Activated T-helper 9 cell treated with anti-CD3 and anti-CD28 coated beads, Interleukin-2, amount 50 U/mL, for 16 hours (primary cell): ENCODE measurements around the gene NBL1.

Experiments used
- DNase-seq: peaks from one replicate; pipeline ENCODE4 v3.0.0-alpha.2; 2020; ENCODE audit warnings: low read depth

Gene NBL1, protein sequence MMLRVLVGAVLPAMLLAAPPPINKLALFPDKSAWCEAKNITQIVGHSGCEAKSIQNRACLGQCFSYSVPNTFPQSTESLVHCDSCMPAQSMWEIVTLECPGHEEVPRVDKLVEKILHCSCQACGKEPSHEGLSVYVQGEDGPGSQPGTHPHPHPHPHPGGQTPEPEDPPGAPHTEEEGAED

DNA sequence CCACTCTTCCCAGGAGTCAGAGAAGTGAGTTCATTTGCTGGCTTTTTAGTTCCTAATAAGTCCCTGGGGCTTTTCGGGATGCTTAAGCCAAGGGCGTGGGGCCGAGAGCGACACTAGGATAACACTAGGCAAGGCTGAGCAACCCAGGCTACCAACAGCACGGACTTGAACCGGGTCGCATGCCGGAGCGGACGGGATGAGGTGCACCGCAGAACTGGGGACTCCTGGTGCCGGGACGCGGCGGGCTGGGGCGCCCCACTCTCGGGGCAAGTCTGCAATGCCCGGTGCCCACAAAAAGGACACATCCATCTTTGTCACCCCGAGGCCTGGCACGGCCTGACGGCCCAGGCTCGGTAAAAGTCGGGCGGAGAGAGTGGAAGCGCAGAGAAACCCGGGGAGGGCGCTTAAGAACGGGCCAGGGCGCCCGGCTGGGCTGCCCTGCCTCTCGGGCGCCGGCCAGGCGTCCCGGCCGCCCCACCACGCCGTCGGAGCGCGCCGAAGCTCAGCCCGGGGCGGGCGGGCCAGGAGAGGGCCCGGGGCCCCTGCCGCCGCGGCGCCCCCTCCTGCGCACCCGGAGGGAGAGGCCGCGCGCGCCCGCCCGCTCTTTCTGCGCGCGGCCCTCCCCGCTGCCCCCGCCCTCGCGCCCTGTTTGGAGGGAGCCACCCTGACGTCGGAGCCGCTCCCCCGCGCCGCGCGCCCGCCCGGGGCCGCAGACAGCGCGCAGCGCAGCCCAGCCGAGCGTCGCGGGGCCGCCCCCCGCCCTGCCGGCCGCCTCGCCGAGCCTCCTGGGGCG is at the start of gene NBL1:
NBL1 (plus strand) TSS at position 710 of the 793 bp plus-strand sequence. CDS start 10,720 bp downstream, outside the sequence.
- peak; percentile 61 for DNase-seq

DNA sequence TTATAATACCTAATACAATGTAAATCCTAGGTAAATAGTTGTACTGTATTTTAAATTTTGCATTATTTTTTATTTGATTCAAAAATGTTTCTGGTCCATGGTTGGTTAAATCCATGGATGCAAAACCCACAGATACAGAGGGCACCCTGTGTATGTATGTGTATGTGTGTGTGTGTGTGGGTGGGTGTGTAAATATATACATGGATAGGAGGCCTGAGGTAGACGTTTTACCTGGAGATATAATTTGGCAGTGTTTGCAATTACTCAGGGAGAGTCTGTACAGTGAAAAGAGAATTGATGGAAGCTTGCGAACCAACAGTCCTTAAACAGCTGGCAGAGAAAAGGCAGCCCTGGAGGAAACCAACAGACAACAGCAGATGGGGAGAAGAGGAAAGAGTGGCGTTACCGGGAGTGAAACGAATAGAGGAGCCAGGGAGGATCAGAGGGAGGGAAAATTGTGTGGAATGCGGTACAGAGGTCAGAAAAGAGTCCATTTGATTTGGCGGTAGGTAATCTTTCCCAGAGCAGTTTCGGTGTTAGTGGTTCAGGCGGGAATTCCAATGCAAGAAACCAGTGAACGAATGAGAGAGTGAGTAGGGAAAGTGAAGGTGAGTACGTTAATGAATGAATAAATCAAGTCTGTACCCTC is 47.9 kb upstream of the NBL1 start:
- no peak for DNase-seq

GRCh38 chr1:19596714-19597495 is 47.2 kb upstream of the NBL1 start:
- peak; percentile 93 for DNase-seq

GRCh38 chr1:19597496-19598309 is 46.4 kb upstream of the NBL1 start:
- no peak for DNase-seq

GRCh38 chr1:19599810-19600209 is 44.3 kb upstream of the NBL1 start:
- no peak for DNase-seq

- no peak for DNase-seq
Observed at GRCh38 chr1:19602486-19602885, 41.6 kb upstream of the NBL1 start.

DNA sequence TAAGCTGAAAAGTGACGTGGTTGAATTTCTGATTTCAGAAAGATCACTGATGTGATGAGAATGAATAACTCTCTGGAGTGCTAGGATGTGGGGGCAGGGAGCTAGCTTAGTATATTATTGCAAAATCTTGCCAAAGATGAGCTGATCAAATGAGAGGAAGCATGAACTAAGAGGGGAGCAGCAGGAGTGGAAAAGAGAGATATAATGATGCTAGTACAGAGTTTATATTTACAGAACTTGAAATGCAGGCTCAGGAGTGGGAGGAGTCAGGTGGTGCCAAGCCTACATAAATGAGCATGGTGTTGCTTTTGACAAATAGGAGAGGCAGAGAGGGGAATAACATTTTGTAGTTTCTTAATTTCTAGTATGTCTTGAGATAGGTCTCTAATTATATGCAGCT is 38.1 kb upstream of the NBL1 start:
- no peak for DNase-seq

GRCh38 chr1:19606817-19607642 is 37.1 kb upstream of the NBL1 start:
- DNase-seq, result peak; percentile 9

DNA sequence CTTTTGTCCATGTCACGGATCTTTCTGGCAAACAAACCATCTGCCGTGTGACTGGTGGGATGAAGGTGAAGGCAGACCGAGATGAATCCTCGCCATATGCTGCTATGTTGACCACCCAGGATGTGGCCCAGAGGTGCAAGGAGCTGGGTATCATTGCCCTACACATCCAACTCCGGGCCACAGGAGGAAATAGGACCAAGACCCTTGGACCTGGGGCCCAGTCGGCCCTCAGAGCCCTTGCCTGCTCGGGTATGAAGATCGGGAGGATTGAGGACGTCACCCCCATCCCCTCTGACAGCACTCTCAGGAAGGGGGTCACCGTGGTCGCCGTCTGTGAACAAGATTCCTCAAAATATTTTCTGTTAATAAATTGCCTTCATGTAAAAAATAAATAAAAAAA is 35.9 kb upstream of the NBL1 start:
- no peak for DNase-seq

GRCh38 chr1:19610282-19610981 is 33.7 kb upstream of the NBL1 start:
- no peak for DNase-seq

- no peak for DNase-seq
Observed at GRCh38 chr1:19612530-19612929, 31.6 kb upstream of the NBL1 start.

GRCh38 chr1:19613171-19613703 is 30.9 kb upstream of the NBL1 start:
- DNase-seq, result no peak

GRCh38 chr1:19615438-19615837 is 28.7 kb upstream of the NBL1 start:
- no peak for DNase-seq

- no peak for DNase-seq
Observed at GRCh38 chr1:19616489-19616888, 27.6 kb upstream of the NBL1 start.

DNA sequence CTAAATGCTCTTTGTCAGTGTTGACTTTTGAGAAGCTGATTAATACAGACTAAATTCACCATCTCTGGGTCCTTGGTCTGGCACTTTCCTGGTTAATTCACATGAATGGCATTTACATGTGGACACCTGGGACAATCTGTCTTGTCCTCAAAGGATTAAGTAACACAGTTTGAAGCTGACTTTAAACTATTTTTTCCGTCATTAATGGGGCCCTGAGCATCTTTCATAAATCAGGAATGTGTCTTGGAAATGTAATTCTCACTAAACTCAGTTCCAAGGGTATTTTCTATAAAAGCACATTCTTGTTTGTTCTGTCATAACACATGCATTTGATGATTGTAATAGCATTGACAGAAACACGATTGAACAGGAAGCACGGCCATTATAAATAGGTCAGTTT is 26.7 kb upstream of the NBL1 start:
- no peak for DNase-seq

DNA sequence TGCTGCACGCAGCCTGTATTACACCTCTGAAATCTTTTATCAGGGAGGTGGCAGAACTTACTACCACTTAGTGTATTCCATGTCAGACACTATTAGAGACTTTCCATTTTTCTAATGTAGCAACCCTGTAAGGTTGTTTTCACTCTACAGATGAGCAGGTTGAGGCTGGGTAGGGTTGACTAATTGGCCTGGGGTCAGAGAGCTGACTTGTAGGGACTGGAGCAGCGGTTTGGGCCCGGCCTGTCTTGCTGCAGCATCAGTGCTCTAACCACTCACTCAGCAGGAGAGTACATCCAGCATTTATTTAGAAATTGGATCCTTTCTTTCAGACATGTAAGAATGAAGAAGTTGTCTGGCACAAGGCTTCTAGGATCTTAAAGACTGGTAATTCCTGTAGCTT is 25.7 kb upstream of the NBL1 start:
- DNase-seq, result no peak

- DNase-seq, result no peak
Observed at GRCh38 chr1:19619697-19620384, 24.3 kb upstream of the NBL1 start.

DNA sequence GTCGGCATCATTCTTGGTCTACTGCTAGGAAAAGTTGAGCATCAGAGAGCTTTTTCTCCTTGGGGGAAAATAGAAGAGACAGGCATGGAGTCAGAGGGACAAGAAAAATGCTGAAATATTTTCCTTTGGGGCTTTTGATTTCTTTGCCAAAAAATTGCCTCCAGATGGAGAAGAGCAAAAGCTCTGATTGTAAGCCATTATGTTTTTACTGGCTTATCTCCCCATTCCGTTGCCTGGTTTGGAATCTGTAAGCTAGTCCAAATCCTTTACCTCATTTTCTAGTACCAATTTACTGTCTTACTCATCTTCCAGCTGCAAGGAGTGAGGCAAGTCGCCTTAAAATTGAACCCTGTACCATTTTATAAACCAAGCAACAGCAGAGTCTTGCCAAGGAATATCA is 23.3 kb upstream of the NBL1 start:
- no peak for DNase-seq

DNA sequence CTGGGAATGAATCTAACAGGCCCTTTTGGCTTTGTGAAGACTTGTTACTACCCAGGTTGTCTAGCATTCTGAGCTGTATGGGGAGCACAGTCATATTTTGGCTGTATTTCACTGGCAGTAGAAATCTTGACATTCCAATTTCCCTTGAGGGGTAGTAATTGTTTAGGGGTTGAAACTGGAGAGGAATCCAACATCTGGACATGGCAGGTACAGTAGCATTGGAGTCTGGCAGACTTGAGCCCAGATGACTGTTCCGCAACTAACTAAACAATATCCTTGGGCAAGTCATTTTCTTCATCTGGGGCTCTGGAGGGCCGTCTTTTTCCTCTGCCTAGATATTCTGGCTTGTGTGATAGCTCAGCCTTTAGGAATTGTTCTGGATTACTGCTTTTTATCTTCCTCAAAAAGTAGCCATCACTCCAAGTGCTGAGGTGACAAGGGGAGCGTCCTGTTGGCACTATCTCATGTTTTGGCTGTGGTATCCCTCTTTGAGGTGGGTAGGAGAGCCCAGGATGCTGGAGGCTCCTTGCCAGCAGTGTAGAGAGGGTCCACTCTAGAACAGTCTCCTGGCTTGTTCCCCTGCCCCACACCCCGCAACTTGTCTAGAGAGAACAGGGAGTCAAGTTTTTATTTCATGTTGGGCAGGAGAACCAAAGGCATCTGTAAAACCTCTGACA is 22.7 kb upstream of the NBL1 start:
- no peak for DNase-seq
